Neutrophil (primary cell): ENCODE measurements around the gene CDK3.

ENCODE experiments used
- H3K27ac ChIP-seq: fragments of 200-600 bp; sonication (generic); 2 replicates; pipeline ENCODE4 v1.5.1; 2016; ENCODE audit warnings: mild to moderate bottlenecking, moderate library complexity
- H3K27me3 ChIP-seq: fragments of 200-600 bp; sonication (generic); 2 replicates; pipeline ENCODE4 v1.6.0; 2016; ENCODE audit warnings: mild to moderate bottlenecking
- H3K36me3 ChIP-seq: fragments of 200-600 bp; sonication (generic); 2 replicates; pipeline ENCODE4 v1.5.1; 2017
- H3K4me1 ChIP-seq, 2 experiments: fragments of 200-600 bp in 1 of 2; sonication (generic) in 1 of 2; 1 replicate in 1 of 2; 2 replicates in 1 of 2; pipeline versions ENCODE4 v1.5.1 to v1.6.1; 2013 to 2016; ENCODE audit warnings: low read depth in 1 of 2, low read length in 1 of 2, mild to moderate bottlenecking in 1 of 2, moderate library complexity in 1 of 2; ENCODE audit not compliant: control insufficient read depth in 1 of 2, insufficient read depth in 1 of 2
- H3K4me3 ChIP-seq, 2 experiments: fragments of 200-600 bp in 1 of 2; sonication (generic) in 1 of 2; 1 replicate in 1 of 2; 2 replicates in 1 of 2; pipeline ENCODE4 v1.5.1; 2013 to 2016; ENCODE audit warnings: low read depth in 1 of 2, low read length in 1 of 2, mild to moderate bottlenecking in 1 of 2, moderate library complexity in 1 of 2
- H3K9me3 ChIP-seq: fragments of 200-600 bp; sonication (generic); 2 replicates; pipeline ENCODE4 v1.5.1; 2016
- CTCF ChIP-seq: fragments of 200-600 bp; sonication (generic); IDR thresholded peaks from 2 replicates; pipeline ENCODE4 v1.5.1; 2016; ENCODE audit warnings: antibody characterized with exemption

The CDK3 gene

GRCh38 chr17:76009447-76009846 lies 8.8 kb downstream of the CDK3 start:
- Histone ChIP-seq H3K9me3 (no peaks in the 10 kb centered on the region), H3K4me1 (peaks cover 0 to 9% of the 10 kb centered on the region in 2 experiments), H3K27me3 (peaks cover 2% of the 10 kb centered on the region), H3K4me3 (no peak overlapping the region), H3K36me3 (peaks cover 12% of the 10 kb centered on the region), H3K27ac (no peak overlapping the region)
- TF ChIP-seq CTCF: no peak

- Histone ChIP-seq H3K4me3 (no peak overlapping the region), H3K36me3 (peaks cover 5% of the 10 kb centered on the region), H3K4me1 (peaks cover 0 to 9% of the 10 kb centered on the region in 2 experiments), H3K27ac (no peak overlapping the region), H3K9me3 (no peaks in the 10 kb centered on the region), H3K27me3 (peaks cover 5% of the 10 kb centered on the region)
- no peak for TF ChIP-seq CTCF
Observed at GRCh38 chr17:76009969-76010661, 9.5 kb downstream of the CDK3 start.

- Histone ChIP-seq H3K9me3 (no peaks in the 10 kb centered on the region), H3K27ac (no peak overlapping the region), H3K4me1 (peaks cover 0 to 4% of the 10 kb centered on the region in 2 experiments), H3K27me3 (peaks cover 5% of the 10 kb centered on the region), H3K4me3 (no peak overlapping the region), H3K36me3 (no peaks in the 10 kb centered on the region)
- TF ChIP-seq CTCF: no peak
Observed at GRCh38 chr17:76011951-76012350, 11.3 kb downstream of the CDK3 start.

- H3K4me3 ChIP-seq: no peak overlapping the region
- H3K9me3 ChIP-seq: no peaks in the 10 kb centered on the region
- no peak overlapping the region for H3K27ac ChIP-seq
- no peak for TF ChIP-seq CTCF
- H3K4me1 ChIP-seq: peaks cover 0 to 4% of the 10 kb centered on the region in 2 experiments
- no peaks in the 10 kb centered on the region for H3K36me3 ChIP-seq
- peaks cover 5% of the 10 kb centered on the region for H3K27me3 ChIP-seq
Observed at GRCh38 chr17:76013377-76013932, 12.8 kb downstream of the CDK3 start.

GRCh38 chr17:76014100-76014924 lies 13.7 kb downstream of the CDK3 start:
- peaks cover 5% of the 10 kb centered on the region for H3K27me3 ChIP-seq
- peaks cover 0 to 4% of the 10 kb centered on the region in 2 experiments for H3K4me1 ChIP-seq
- TF ChIP-seq CTCF: peak; percentile 82
- H3K36me3 ChIP-seq: no peaks in the 10 kb centered on the region
- no peak overlapping the region for H3K27ac ChIP-seq
- H3K9me3 ChIP-seq: no peaks in the 10 kb centered on the region
- H3K4me3 ChIP-seq: no peak overlapping the region
